ENCODE measurements around the gene KLRG1. TPM values are rescaled to one million over a fixed set of nuclear protein-coding genes. Genes with fewer than 3 reads are reported as not detected.

KLRG1 gene
- total RNA-seq, 1 donor from 2014 or later, result 3.7 TPM

DNA sequence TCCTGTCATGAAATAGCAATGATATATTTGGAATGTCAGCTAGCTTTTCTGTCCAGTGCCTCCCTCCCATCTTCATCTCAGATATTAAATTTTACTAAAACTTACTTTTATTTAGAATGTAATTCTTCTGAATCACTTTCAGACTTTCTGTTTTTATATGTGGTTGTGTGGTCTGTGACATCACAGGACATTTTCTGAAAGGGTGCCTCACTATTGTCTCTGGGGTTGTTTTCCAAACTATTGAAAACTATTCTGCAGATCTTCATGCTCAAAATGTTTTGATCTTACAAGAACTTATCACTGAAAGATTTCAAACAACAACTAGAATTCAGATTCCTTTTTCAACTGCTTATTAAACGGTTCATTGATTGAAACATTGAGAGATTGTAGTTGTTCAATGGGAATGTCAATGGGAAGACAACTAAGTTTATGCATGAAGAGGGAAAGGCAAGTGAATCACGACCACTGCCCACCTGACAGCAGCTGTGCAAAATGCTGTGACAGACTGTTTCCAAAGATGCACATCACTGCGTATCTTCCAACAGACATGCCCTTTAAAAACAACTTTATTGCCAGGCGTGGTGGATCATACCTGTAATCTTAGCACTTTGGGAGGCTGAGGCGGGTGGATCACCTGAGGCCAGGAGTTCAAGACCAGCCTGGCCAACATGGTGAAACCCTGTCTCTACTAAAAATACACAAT, 51.3 kb downstream of the KLRG1 start:
- TF ChIP-seq POLR2AphosphoS5 (IDR thresholded peaks at IDR 0.05; ENCODE audit: insufficient read depth in 1 of 2, low read depth in 1 of 2) (no peak), POLR2A (IDR thresholded peaks at IDR 0.05) (no peak)
- TF ChIP-seq, protein P1, sequence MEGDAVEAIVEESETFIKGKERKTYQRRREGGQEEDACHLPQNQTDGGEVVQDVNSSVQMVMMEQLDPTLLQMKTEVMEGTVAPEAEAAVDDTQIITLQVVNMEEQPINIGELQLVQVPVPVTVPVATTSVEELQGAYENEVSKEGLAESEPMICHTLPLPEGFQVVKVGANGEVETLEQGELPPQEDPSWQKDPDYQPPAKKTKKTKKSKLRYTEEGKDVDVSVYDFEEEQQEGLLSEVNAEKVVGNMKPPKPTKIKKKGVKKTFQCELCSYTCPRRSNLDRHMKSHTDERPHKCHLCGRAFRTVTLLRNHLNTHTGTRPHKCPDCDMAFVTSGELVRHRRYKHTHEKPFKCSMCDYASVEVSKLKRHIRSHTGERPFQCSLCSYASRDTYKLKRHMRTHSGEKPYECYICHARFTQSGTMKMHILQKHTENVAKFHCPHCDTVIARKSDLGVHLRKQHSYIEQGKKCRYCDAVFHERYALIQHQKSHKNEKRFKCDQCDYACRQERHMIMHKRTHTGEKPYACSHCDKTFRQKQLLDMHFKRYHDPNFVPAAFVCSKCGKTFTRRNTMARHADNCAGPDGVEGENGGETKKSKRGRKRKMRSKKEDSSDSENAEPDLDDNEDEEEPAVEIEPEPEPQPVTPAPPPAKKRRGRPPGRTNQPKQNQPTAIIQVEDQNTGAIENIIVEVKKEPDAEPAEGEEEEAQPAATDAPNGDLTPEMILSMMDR (IDR thresholded peaks at IDR 0.05), result no peak
- no peak for DNase-seq (ENCODE audit: extremely low spot score in 2 of 2)
- no peaks in the 10 kb centered on the region for H3K27me3 ChIP-seq
- H3K36me3 ChIP-seq, result no peaks in the 10 kb centered on the region
- no peak overlapping the region for H3K4me3 ChIP-seq
- H3K27ac ChIP-seq, result no peak overlapping the region
- intact Hi-C loops (cut with DNase I), result loop anchor here (2.0 kb wide), 1 partner anchor 90 kb away; no protein-coding TSS in a partner anchor
- H3K4me1 ChIP-seq, result no peaks in the 10 kb centered on the region
- no peaks in the 10 kb centered on the region for H3K9me3 ChIP-seq

DNA sequence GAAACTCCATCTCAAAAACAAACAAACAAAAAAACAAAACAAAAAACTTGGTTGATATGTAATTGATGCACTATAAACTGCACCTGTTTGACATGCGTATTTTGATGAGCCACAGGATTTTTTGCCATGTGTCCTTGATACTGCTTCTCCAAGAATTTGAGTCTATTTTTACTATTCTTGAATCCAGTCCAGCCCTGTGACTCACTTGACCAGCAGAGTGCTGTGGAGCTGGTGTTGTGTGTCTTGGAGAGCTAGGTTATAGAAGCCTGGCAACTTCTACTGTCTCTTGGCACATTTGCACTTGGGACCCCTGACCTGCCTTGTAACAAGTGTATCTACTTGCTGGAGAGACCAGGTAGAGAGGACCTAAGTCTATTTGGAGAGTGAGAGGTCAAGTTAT, 52.0 kb downstream of the KLRG1 start:
- no peaks in the 10 kb centered on the region for H3K4me1 ChIP-seq
- no peak overlapping the region for H3K27ac ChIP-seq
- TF ChIP-seq POLR2AphosphoS5 (IDR thresholded peaks at IDR 0.05; ENCODE audit: insufficient read depth in 1 of 2, low read depth in 1 of 2) (no peak), POLR2A (IDR thresholded peaks at IDR 0.05) (no peak)
- TF ChIP-seq, protein P1 (IDR thresholded peaks at IDR 0.05), result no peak
- DNase-seq (ENCODE audit: extremely low spot score in 2 of 2), result no peak
- intact Hi-C loops (cut with DNase I), result loop anchor here (2.0 kb wide), 1 partner anchor 91 kb away; no protein-coding TSS in a partner anchor
- no peaks in the 10 kb centered on the region for H3K27me3 ChIP-seq
- H3K36me3 ChIP-seq, result no peaks in the 10 kb centered on the region
- H3K4me3 ChIP-seq, result no peak overlapping the region
- H3K9me3 ChIP-seq, result no peaks in the 10 kb centered on the region

DNA sequence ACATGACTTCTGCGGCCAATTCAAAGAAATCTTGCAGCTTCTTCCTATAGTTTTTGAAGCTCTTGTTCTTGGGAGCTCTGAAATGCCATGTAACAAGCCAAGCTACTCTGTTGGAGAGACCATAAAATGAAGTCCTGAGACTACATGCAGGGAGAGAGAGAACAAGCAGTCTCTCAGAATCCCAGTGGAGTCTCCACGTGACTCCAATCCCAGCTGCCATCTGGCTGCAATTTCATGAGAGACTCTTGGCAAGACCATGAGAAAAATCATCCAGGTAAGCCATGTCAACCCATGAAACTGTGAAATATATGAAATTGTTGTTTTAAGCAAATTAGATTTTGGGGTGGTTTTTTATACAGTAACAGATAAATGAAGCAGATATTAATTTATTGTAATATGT, 54.4 kb downstream of the KLRG1 start:
- Histone ChIP-seq H3K27ac (no peak overlapping the region), H3K27me3 (no peaks in the 10 kb centered on the region), H3K9me3 (no peaks in the 10 kb centered on the region), H3K36me3 (no peaks in the 10 kb centered on the region), H3K4me1 (no peaks in the 10 kb centered on the region), H3K4me3 (no peak overlapping the region)
- intact Hi-C loops (cut with DNase I), result no loop called here
- DNase-seq (ENCODE audit: extremely low spot score in 2 of 2), result no peak
- TF ChIP-seq, protein P1 (IDR thresholded peaks at IDR 0.05), result no peak
- TF ChIP-seq POLR2AphosphoS5 (IDR thresholded peaks at IDR 0.05; ENCODE audit: insufficient read depth in 1 of 2, low read depth in 1 of 2) (no peak), POLR2A (IDR thresholded peaks at IDR 0.05) (no peak)

DNA sequence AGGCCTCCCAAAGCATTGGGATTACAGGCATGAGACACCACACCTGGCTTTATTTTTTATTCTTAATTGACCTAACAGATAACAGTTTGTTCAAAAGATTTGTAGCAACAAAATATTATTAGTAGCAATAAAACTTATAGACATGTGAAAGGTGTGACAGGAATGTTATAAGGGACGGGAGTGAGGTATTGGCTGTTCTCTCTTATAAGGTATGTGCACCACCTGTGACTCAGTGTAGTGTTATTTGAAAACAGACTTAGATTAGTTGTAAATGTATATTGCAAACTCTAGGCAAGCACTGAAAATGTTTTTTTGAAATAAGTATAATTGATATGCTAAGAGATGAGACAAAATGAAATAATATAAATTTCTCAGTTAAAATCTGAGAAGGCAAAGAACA, 57.8 kb downstream of the KLRG1 start:
- H3K36me3 ChIP-seq, result no peaks in the 10 kb centered on the region
- peaks cover 4% of the 10 kb centered on the region for H3K4me1 ChIP-seq
- H3K9me3 ChIP-seq, result no peaks in the 10 kb centered on the region
- no peak for DNase-seq (ENCODE audit: extremely low spot score in 2 of 2)
- intact Hi-C loops (cut with DNase I), result no loop called here
- no peak overlapping the region for H3K4me3 ChIP-seq
- no peaks in the 10 kb centered on the region for H3K27me3 ChIP-seq
- TF ChIP-seq POLR2AphosphoS5 (IDR thresholded peaks at IDR 0.05; ENCODE audit: insufficient read depth in 1 of 2, low read depth in 1 of 2) (no peak), POLR2A (IDR thresholded peaks at IDR 0.05) (no peak)
- TF ChIP-seq, protein P1 (IDR thresholded peaks at IDR 0.05), result no peak
- no peak overlapping the region for H3K27ac ChIP-seq

DNA sequence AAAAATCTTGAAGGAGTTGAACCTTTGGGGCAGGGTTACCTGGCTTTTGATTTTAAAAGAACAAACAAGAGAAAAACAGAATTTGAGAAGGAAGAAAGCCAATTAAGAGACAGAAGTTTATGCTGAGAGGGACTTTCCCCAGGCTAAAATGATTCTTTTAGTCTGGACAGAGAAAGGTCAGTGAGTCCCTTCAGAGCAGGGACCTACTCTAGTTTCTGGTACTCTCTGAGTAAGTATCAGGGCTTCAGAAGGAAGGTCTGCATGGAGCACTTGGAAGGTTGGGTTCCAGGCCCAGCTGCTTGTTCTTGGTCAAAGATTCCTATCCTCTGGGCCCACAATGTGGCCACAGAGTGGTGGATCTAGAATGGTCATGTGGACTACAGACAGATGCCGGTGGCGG, 59.6 kb downstream of the KLRG1 start:
- Histone ChIP-seq H3K36me3 (no peaks in the 10 kb centered on the region), H3K4me3 (no peak overlapping the region), H3K4me1 (peaks cover 19% of the 10 kb centered on the region), H3K27me3 (no peaks in the 10 kb centered on the region), H3K9me3 (no peaks in the 10 kb centered on the region), H3K27ac (no peak overlapping the region)
- TF ChIP-seq POLR2AphosphoS5 (IDR thresholded peaks at IDR 0.05; ENCODE audit: insufficient read depth in 1 of 2, low read depth in 1 of 2) (no peak), POLR2A (IDR thresholded peaks at IDR 0.05) (no peak)
- TF ChIP-seq, protein P1 (IDR thresholded peaks at IDR 0.05), result no peak
- intact Hi-C loops (cut with DNase I), result no loop called here
- DNase-seq (ENCODE audit: extremely low spot score in 2 of 2), result no peak
